ENCODE measurements around the gene GPHB5. TPM values are rescaled to one million over a fixed set of nuclear protein-coding genes. Genes with fewer than 3 reads are reported as not detected.
A peak's percentile ranks its signal among the peaks of the same experiment; 100 is the strongest.

GPHB5 gene
- total and polyA plus RNA-seq, 9 of the 15 experiments (the other 6 are each of a cell fraction or from before 2014, with no cell fraction given) = not detected

GRCh38 chr14:63276492-63277342, 42.0 kb downstream of the GPHB5 start (continued):
- TF ChIP-seq, protein P1, sequence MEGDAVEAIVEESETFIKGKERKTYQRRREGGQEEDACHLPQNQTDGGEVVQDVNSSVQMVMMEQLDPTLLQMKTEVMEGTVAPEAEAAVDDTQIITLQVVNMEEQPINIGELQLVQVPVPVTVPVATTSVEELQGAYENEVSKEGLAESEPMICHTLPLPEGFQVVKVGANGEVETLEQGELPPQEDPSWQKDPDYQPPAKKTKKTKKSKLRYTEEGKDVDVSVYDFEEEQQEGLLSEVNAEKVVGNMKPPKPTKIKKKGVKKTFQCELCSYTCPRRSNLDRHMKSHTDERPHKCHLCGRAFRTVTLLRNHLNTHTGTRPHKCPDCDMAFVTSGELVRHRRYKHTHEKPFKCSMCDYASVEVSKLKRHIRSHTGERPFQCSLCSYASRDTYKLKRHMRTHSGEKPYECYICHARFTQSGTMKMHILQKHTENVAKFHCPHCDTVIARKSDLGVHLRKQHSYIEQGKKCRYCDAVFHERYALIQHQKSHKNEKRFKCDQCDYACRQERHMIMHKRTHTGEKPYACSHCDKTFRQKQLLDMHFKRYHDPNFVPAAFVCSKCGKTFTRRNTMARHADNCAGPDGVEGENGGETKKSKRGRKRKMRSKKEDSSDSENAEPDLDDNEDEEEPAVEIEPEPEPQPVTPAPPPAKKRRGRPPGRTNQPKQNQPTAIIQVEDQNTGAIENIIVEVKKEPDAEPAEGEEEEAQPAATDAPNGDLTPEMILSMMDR (IDR thresholded peaks at IDR 0.05 in 2 of 3, conservative IDR thresholded peaks at IDR 0.05 in 1 of 3; ENCODE audit: insufficient read depth in 2 of 3, low read depth in 1 of 3, low read length in 3 of 3) = peak; percentile 24 to 67 (median 63); a peak in 4 of 6 replicates
- TF ChIP-seq SP2 (IDR thresholded peaks at IDR 0.05; ENCODE audit: extremely low read depth, low read depth, low read length, poor library complexity, severe bottlenecking) = no peak
- peak; percentile 36; the same call in 1 of the 2 replicates for TF ChIP-seq SMC3 (conservative IDR thresholded peaks at IDR 0.05; ENCODE audit: insufficient read depth, low read depth, low read length)

- FAIRE-seq (no peak), DNase-seq (ENCODE audit: extremely low read depth in 1 of 4, low spot score in 3 of 4) (no peak), ATAC-seq (no peak)
- Histone ChIP-seq H3K27me3 (ENCODE audit: control insufficient read depth in 2 of 2, insufficient read depth in 2 of 2, low read length in 2 of 2) (no peaks in the 10 kb centered on the region), H3K79me2 (ENCODE audit: control insufficient read depth, insufficient read depth, low read length) (no peaks in the 10 kb centered on the region), H3K27ac (ENCODE audit: extremely low read depth, low read depth, low read length) (no peak overlapping the region), H4K20me1 (replicated peaks; ENCODE audit: control insufficient read depth, insufficient read depth, low read length) (no peaks in the 10 kb centered on the region), H3K4me3 (no peak overlapping the region), H3K4me1 (replicated peaks in 1 of 2; ENCODE audit: control insufficient read depth in 2 of 2, insufficient read depth in 2 of 2, low read length in 2 of 2) (no peaks in the 10 kb centered on the region), H3K9me3 (replicated peaks; ENCODE audit: control insufficient read depth, insufficient read depth, low read depth, low read length) (no peaks in the 10 kb centered on the region), H3K36me3 (ENCODE audit: control insufficient read depth, insufficient read depth, low read length) (no peaks in the 10 kb centered on the region), H2AFZ (ENCODE audit: low read depth, low read length) (no peak overlapping the region), H3K9me1 (ENCODE audit: control insufficient read depth, insufficient read depth, low read length) (no peaks in the 10 kb centered on the region), H3K9ac (ENCODE audit: insufficient read depth in 1 of 2, low read depth in 2 of 2, low read length in 2 of 2) (no peak overlapping the region), H3K4me2 (ENCODE audit: insufficient read depth, low read length) (no peak overlapping the region)
- no TSS peak for BruUV-seq (replicated peaks)
- in situ Hi-C loops (cut with MboI) (loop anchor here (10.0 to 25.0 kb wide), 2 partner anchors 1101 to 1389 kb away; no protein-coding TSS in a partner anchor), intact Hi-C loops (cut with micrococcal nuclease) (loop anchor here (1.0 to 5.0 kb wide), 3 partner anchors 104 to 1113 kb away; no protein-coding TSS in a partner anchor)
- ChIA-PET CTCF (ENCODE audit: low intra/inter-chr PET ratio) (interaction anchor here (0.6 kb wide), 1 partner anchor 1097 kb away, joined by 3 read pairs; no protein-coding TSS in a partner anchor), POLR2A (no interaction called here)
- WGBS (ENCODE audit: insufficient coverage, low coverage, missing lambda C conversion rate) = 0% methylated on average over 3 of the region's 4 CpGs
- TF ChIP-seq MCM5 (IDR thresholded peaks at IDR 0.05; ENCODE audit: low read depth) = no peak
- no peak for TF ChIP-seq ZNF384 (IDR thresholded peaks at IDR 0.05; ENCODE audit: low read depth, low read length)
- TF ChIP-seq, protein P2, sequence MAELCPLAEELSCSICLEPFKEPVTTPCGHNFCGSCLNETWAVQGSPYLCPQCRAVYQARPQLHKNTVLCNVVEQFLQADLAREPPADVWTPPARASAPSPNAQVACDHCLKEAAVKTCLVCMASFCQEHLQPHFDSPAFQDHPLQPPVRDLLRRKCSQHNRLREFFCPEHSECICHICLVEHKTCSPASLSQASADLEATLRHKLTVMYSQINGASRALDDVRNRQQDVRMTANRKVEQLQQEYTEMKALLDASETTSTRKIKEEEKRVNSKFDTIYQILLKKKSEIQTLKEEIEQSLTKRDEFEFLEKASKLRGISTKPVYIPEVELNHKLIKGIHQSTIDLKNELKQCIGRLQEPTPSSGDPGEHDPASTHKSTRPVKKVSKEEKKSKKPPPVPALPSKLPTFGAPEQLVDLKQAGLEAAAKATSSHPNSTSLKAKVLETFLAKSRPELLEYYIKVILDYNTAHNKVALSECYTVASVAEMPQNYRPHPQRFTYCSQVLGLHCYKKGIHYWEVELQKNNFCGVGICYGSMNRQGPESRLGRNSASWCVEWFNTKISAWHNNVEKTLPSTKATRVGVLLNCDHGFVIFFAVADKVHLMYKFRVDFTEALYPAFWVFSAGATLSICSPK (IDR thresholded peaks at IDR 0.05; ENCODE audit: borderline replicate concordance) = no peak
- no peak for TF ChIP-seq RBM15 (IDR thresholded peaks at IDR 0.05; ENCODE audit: insufficient read depth, low read length)
Observed at GRCh38 chr14:63276016-63276415, 42.7 kb downstream of the GPHB5 start.

All from K562 (cell line).